ENCODE results near the gene USH2A.

The USH2A gene

DNA sequence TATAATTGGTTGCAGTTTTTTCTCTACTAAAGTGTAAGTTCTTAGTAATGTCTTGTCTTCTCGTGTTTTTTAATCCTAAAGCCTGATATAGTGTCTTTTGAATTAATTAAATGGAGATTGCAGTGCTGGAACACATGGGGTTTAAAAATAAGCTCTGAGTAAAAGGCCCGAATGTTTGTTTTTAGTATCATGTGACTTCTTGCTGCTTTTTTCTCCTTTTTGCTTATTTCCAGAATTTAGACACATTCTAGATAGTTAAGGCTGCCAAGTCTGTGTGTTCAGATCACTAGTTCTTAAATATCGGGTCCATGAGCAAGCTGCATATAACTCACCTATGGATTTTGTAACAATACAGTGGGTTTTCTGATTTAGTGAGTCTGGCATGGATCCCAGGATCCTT, 828.6 kb downstream of the USH2A start:
- TF ChIP-seq POLR2A (IDR thresholded peaks at IDR 0.05; ENCODE audit: low read length) (no peak), GATA1 (IDR thresholded peaks at IDR 0.05; ENCODE audit: low read depth, low read length) (no peak)
- DNase-seq, result no peak

DNA sequence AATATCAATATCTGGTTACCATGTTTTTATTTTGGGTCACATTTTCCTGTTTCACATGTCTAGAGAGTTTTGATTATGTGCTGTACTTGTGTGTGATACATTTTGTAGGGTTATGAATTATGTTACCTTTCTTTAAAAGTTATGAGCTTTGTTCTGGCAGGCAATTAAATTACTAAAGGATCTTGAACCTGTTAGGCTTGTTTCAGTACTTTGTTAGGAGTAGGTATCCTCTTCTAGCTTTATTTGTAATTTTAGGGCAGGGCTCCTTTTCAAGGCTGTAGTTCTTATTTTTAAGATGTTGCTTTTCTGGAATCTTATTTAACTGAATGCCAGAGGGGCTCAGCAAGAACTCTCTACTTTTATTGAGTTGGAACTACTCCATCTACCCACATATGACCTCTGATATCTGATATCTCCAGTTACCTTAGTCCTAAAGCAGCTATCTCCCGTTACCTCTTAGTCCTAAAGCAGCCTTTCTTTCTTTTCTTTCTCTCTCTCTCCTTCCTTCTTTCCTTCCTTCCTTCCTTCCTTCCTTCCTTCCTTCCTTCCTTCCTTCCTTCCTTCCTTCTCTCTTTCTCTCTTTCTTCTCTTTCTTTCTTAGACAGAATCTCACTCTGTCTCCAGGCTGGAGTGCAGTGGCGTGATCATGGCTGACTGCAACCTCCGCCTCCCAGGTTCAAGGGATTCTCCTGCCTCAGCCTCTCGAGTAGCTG, 832.3 kb downstream of the USH2A start:
- no peak for TF ChIP-seq GATA1 (IDR thresholded peaks at IDR 0.05; ENCODE audit: low read depth, low read length)
- TF ChIP-seq POLR2A (IDR thresholded peaks at IDR 0.05; ENCODE audit: low read length), result no peak
- no peak for DNase-seq

DNA sequence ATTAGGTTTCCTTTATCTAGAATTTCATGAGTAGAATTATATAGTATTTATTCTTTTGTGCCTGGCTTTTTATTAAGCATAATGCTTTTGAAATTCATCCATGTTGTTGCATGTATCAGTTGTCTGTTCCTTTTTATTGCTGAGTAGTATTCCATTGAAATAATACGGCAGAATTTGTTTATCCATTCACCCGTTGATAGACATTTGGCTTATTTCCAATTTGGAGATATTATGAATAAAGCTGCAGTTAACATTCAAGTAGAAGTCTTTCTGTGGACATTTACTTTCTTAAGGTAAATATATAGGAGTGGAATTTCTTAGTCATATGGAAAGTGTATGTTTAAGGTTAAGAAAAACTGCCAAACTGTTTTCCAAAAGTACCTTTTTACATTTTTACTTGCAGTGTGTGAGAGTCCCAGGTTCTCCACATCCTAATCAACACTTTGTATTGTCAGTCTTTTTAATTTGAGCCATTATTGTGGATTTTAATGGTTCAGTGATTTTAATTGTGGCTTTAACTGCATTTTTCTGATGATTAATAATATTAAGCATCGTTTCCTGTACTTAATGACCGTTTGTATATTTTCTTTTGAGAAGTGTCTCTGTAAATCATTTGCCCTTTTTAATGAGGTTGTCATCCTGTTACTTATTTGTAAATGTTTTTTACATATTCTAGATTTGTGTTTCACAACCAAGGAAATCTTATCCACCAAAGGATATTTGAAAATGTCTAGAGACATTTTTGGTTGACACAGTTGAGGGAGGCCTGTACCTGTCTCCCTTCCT, 833.4 kb downstream of the USH2A start:
- TF ChIP-seq POLR2A (IDR thresholded peaks at IDR 0.05; ENCODE audit: low read length), result no peak
- TF ChIP-seq GATA1 (IDR thresholded peaks at IDR 0.05; ENCODE audit: low read depth, low read length), result no peak
- DNase-seq, result no peak

DNA sequence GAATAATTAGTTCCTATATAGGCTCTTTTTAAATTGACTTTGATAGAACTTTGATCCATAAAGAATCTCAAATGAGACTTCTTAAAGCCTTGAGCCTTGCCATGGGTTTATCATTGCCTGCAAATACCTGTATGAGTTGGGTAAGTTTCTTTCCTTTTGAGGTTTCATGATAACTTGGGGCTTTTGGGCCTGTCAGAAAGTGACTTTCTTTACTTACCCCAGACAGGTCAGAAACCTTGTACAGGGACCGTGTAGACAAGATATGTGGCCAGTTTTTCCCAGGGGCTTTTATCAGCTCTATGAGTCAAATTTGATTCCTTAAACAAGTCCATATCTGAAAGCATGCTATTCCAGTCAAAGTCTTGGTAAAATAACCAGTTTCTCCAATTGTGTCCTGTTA, 838.9 kb downstream of the USH2A start:
- no peak for DNase-seq
- TF ChIP-seq GATA1 (IDR thresholded peaks at IDR 0.05; ENCODE audit: low read depth, low read length), result no peak
- no peak for TF ChIP-seq POLR2A (IDR thresholded peaks at IDR 0.05; ENCODE audit: low read length)

DNA sequence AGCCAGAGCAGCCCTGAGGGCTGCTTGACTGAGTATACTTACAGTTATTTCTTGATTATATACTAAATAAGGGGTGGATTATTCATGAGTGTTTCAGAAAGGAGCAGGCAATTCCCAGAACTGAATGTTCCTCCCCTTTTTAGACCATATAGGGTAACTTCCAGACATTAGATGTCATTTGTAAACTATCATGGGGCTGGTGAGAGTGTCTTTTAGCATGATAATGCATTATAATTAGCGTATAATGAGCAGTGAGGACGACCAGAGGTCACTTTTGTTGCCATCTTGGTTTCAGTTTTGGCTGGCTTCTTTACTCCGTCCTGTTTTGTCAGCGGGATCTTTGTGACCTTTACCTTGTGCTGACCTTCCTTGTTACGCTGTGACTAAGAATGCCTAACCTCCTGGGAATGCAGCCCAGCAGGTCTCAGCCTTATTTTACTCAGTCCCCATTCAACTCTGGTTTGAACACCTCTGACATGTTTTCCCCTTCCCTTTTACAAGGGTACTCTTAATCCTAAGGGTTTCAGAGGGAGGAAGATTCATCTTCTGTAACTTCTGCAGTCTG, 840.0 kb downstream of the USH2A start:
- no peak for DNase-seq

DNA sequence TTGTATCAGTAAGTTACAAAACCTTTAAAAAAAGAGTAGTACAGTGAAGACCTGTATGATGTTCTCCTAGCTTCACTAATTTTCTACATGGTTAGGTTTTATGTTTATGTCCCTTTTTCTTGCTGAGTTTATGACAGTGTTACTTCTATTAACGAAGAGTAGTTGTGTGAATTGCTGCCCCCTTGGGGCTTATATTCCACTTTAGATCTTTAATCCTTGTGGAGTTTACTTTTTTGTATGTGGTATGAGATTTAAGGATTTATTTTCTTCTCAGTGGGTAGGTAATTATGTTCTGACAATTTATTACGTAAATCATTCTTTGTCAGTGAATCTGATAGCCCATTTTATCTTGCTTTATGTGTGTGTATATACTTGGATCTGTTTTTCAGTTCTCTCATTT, 841.4 kb downstream of the USH2A start:
- DNase-seq, result no peak

More for the DNA sequence above, 840.0 kb downstream of the USH2A start:
- no peak for TF ChIP-seq GATA1 (IDR thresholded peaks at IDR 0.05; ENCODE audit: low read depth, low read length)
- no peak for TF ChIP-seq POLR2A (IDR thresholded peaks at IDR 0.05; ENCODE audit: low read length)

More for the DNA sequence above, 841.4 kb downstream of the USH2A start:
- TF ChIP-seq GATA1 (IDR thresholded peaks at IDR 0.05; ENCODE audit: low read depth, low read length), result no peak
